C4-2B (cell line): ENCODE measurements around the gene MDM4.

ENCODE experiments used
- H3K27ac ChIP-seq: fragments of 450-650 bp; 2 replicates; pipeline ENCODE4 v1.5.1; 2017
- ZFX ChIP-seq: fragments of 450-650 bp; IDR thresholded peaks from 2 replicates; pipeline ENCODE4 v1.6.1; 2017
- TF ChIP-seq, protein P1 (sequence below): fragments of 450-650 bp; conservative IDR thresholded peaks from 2 replicates; pipeline ENCODE4 v1.5.1; 2017; ENCODE audit warnings: mild to moderate bottlenecking

Gene MDM4

DNA sequence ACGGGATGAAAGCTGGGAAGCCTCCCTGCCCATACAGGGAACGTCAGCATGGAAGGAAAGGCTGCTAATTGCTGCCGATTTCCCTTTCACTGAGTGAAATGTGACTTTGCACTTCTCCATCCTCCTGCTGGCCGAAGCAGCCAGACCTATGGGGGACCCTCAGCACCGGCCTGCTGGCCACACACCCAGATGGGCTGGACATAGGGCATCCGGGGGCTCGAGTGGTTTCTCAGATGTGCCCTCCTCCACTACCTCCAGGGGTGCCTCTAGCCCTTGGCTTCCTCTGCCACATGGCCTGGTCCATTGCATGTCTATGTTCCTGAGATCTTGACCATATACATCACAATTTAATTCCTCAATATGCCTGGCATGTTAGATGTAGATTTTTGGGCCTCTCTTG, 89.6 kb downstream of the MDM4 start:
- H3K27ac ChIP-seq: no peak overlapping the region
- no peak for TF ChIP-seq ZFX
- TF ChIP-seq, protein P1, sequence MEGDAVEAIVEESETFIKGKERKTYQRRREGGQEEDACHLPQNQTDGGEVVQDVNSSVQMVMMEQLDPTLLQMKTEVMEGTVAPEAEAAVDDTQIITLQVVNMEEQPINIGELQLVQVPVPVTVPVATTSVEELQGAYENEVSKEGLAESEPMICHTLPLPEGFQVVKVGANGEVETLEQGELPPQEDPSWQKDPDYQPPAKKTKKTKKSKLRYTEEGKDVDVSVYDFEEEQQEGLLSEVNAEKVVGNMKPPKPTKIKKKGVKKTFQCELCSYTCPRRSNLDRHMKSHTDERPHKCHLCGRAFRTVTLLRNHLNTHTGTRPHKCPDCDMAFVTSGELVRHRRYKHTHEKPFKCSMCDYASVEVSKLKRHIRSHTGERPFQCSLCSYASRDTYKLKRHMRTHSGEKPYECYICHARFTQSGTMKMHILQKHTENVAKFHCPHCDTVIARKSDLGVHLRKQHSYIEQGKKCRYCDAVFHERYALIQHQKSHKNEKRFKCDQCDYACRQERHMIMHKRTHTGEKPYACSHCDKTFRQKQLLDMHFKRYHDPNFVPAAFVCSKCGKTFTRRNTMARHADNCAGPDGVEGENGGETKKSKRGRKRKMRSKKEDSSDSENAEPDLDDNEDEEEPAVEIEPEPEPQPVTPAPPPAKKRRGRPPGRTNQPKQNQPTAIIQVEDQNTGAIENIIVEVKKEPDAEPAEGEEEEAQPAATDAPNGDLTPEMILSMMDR: no peak
